Fibroblast of skin of scalp (primary cell): ENCODE results near the gene PCNX3.
"Not testable (repeated sequence)": the region's sequence is repeated elsewhere in the genome, so short reads cannot be mapped to it uniquely, and the experiment has no call there.

ENCODE experiments used
- DNase-seq: peaks from one replicate; pipeline ENCODE4 v3.0.0-alpha.2; 2013

The PCNX3 gene

DNA sequence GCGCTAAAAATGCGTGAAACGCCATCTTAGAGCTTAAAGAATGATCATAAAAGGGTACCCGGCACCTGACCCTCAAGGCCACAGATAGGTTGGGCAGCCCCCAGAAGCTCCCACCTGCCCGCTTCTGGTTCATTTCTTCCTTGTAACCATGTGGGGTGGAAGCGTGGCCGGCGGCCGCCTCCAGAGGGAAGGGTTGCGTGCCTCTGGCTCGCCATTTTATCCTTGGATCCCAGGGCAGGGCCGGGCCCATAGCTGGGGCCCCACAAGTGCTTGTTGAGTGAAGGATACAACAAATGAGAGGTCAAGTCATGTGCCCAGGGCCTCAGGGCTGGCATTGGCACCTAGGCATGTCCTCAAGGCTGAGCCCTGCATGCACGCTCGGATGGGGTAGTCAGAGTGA lies 5.9 kb downstream of the PCNX3 start:
- no peak for DNase-seq

DNA sequence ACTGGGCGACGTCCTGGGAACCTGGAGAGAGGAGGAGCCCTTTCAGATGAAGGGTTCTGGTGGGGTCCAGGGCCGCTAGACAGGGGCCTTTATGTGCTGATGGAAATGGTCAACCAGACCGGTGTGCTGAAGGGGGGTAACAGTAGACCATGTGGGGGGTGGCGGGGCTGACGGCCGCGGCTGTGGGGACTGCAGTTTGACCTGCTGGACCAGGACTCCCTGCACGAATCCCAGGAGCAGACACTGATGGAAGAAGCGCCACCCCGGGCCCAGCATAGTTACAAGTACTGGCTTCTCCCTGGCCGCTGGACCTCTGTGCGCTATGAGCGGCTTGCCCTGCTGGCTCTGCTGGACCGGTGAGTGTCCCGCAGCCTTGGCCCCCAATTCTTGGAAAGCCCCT lies 6.4 kb downstream of the PCNX3 start:
- no peak for DNase-seq

DNA sequence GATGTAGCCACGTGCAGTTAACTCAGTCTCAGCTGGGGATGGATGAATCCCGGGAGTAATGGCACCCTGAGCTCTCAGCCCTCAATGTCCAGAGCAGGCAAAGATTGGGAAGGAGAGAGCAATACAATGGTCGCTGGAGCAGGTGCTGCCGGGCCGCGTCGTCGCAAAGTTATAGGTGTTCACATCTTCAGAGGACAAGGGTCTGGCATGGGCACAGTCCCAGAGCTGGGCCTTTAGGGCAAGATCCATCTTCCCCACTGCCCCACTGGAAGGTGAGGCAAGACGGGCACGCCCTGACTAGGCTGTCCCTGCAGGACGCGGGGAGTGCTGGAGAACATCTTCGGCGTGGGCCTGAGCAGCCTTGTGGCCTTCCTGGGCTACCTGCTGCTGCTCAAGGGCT lies 7.6 kb downstream of the PCNX3 start:
- no peak for DNase-seq

DNA sequence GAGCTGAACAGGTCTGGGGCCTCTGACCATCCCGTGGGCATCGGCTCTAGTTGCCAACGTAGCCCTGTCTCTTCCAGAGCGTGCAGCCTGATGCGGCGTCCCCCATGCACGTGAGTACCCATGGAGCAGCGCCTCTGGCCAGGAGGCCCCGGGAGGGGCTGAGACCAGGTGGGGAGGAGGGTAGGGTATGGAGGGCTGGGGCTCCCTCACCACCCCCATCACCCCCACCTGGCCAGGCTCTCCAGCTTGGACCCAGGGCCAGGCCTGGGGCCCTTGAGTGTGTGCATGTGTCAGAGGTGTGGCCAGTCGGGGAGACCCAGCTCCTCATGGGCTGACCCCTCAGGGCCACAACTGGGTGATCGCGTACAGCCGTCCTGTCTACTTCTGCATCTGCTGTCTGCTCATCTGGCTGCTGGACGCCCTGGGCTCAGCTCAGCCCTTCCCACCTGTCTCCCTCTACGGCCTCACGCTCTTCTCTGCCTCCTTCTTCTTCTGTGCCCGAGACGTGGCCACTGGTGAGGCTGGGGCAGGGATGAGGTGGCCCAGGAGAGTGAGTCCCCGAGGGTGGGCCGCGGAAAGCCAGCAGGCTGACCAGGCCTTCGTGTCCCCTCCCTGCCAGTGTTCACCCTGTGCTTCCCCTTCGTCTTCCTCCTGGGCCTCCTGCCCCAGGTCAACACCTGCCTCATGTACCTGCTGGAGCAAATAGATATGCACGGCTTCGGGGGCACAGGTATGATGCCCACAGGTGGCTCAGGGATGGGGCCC lies 8.5 kb downstream of the PCNX3 start:
- DNase-seq, result no peak

DNA sequence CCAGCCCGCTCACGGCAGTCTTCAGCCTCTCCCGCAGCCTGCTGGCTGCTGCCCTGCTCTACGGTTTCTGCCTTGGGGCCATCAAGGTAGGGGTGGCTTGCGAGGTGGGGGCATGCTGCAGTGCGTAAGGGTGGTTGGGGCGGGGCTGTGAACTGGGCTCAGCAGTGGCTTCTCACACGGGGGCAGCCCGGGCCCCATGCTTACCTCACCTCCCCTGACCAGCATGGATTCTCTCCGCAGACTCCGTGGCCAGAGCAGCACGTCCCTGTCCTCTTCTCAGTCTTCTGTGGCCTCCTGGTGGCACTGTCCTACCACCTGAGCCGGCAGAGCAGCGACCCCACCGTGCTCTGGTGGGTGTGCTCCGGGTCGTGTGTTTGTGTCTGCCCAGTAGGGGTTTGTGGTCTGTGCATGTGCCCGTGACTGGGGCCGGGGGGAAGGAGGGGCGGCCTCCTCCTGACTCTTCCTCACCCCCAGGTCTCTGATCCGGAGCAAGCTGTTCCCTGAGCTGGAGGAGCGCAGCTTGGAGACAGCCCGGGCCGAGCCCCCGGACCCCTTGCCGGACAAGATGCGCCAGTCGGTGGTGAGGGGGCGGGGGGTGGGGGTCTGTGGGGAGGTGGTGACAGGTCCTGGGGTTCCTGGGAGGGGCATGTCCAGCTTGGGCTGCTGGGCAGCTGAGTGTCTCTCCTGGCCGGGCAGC lies 9.5 kb downstream of the PCNX3 start:
- no peak for DNase-seq

DNA sequence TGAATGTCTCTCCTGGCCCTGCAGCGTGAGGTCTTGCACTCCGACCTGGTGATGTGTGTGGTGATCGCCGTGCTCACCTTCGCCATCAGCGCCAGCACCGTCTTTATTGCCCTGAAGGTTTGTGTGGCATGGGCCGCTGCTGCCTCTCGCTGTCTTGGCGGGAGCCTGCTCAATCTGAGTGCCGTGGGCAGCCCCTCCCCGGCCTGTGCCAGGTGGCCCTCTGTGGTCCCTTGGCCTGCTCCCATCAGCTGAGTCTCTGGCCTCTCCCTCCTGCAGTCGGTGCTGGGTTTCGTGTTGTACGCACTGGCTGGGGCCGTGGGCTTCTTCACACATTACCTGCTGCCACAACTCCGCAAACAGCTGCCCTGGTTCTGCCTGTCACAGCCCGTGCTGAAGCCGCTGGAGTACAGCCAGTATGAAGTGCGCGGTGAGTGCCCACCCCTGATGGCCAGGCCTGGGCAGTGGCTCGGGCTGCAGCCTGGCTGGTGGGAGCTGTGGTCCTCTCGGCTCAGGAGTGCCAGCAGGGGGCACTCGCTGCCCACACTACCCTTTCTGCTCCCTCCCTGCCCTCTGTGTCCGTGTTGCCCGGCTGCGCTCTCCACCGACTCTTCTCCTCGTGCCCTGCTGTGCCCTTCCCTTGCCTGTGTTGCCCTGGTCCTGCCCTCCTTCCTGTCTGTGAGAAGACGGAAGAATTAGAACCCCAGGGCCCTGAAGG lies 10.2 kb downstream of the PCNX3 start:
- DNase-seq, result peak; percentile 34

DNA sequence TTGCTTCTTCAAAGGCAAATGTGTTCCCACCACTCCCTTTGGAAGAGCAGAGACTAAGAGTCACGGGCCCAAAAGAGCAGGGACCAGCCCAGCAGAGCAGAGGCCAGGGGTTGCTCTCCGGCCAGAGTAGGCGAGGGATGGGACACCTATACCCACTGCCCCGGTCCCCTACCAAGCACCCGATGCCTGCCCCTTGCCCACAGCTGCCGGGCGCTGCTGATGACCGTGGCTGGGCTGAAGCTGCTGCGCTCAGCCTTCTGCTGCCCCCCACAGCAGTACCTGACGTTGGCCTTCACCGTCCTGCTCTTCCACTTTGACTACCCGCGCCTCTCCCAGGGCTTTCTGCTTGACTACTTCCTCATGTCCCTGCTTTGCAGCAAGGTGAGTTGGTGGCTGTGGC lies 11.6 kb downstream of the PCNX3 start:
- no peak for DNase-seq

DNA sequence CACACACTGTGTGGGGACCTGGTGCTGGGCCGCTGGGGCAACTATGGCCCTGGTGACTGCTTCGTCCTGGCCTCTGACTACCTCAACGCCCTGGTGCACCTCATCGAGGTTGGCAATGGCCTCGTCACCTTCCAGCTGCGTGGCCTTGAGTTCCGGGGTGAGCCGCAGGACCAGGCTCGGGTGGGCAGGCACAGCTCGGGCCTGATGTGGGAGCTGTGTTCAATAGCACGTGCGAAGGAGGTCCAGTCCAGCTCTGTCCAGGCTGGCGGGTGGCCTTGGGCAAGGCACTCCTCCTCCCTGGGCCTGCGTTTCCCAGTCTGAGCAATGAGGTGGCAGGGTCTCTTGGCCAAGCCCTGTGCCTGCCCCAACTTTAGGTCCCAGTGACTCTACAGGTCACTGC lies 14.0 kb downstream of the PCNX3 start:
- DNase-seq, result no peak

DNA sequence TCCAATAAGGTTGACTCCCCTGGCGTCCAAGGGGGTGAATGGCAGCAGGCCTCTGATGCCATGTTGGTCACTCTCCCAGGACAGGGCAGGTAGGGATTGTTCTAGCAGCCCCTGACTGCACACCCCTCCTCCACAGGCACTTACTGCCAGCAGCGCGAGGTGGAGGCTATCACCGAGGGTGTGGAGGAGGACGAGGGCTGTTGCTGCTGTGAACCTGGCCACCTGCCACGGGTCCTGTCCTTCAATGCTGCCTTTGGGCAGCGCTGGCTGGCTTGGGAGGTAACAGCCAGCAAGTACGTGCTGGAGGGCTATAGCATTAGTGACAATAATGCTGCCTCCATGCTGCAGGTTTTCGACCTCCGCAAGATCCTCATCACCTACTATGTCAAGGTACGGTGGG lies 14.6 kb downstream of the PCNX3 start:
- no peak for DNase-seq

DNA sequence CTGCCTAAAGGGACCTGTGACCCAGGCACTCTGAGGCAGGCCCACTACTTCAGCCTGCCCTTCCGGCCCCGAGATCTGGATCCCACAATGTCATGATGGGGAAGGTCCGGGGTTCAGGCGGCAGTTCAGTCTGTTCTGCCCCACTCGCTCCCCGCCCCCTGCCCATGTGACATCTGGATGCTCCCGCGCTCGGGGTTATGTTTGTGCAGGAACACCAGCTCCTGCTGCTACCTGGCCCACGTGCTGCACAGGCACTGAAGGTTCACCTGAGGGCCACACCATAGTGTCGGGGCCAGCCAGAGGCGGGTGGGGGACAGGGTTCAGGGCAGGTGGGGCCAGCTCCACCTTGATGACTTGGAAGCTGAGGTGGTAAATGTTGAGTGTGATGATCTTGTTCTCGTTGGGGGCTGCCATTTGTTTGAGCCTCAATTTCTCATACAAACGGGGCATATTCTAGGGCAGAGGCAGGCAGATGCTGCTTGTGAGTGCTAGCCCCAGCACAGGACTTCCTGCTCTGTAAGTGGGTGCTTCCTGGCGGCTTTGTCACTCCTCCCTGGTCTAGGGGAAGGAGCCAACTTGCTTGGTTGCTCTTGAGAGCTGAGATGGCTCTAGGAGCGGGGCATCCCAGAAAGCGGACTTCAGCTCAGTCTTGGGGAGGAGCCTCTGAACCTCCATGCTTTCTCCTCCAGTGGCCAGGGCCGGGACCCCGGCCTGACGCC lies 18.0 kb downstream of the PCNX3 start:
- DNase-seq, result no peak

DNA sequence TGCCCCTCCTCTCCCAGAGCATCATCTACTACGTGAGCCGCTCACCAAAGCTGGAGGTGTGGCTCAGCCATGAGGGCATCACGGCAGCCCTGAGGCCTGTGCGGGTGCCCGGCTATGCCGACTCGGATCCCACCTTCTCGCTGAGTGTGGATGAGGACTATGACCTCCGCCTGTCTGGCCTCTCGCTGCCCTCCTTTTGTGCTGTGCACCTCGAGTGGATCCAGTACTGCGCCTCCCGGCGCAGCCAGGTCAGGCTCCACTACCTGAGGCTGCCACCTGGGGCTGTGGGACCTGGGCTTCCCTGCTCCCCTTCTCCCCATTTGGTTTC lies 18.5 kb downstream of the PCNX3 start:
- no peak for DNase-seq

DNA sequence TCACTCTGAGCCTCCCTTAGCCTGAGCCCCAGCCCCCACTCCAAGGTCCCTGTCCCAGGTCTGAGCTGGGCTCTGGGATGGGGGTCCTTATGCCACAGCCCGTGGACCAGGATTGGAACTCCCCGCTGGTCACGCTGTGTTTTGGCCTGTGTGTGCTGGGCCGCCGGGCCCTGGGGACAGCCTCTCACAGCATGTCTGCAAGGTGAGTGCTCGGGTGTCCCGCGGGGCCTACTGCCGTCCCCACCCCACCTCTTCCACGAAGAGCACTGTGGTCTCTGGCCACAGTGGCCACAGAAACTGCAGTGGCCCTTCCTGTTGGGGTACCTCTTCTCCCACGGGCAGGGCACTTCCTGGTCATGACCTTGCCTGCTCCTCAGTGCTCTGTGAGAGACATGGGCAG lies 18.9 kb downstream of the PCNX3 start:
- DNase-seq, result no peak

DNA sequence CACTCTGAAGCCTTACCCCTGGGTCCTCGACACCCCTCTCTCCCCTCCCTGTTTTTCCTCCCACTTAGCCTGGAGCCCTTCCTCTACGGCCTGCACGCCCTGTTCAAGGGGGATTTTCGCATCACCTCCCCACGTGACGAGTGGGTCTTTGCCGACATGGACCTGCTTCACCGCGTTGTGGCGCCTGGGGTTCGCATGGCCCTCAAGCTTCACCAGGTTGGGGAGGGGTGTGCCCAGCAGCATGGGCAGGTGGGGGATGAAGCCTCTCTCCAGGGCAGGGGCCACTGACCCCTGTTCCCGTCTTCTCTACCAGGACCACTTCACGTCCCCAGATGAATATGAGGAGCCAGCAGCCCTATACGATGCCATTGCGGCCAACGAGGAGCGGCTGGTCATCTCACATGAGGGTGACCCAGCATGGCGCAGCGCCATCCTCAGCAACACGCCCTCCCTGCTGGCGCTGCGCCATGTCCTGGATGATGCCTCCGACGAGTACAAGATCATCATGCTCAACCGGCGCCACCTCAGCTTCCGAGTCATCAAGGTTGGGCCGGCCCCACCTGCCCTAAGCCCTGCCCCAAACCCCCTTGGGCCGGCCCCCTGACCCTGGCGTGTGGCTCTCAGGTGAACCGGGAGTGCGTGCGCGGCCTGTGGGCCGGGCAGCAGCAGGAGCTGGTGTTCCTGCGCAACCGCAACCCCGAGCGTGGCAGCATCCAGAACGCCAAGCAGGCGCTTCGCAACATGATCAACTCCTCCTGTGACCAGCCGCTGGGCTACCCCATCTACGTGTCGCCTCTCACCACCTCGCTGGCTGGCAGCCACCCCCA lies 19.5 kb downstream of the PCNX3 start:
- no peak for DNase-seq

DNA sequence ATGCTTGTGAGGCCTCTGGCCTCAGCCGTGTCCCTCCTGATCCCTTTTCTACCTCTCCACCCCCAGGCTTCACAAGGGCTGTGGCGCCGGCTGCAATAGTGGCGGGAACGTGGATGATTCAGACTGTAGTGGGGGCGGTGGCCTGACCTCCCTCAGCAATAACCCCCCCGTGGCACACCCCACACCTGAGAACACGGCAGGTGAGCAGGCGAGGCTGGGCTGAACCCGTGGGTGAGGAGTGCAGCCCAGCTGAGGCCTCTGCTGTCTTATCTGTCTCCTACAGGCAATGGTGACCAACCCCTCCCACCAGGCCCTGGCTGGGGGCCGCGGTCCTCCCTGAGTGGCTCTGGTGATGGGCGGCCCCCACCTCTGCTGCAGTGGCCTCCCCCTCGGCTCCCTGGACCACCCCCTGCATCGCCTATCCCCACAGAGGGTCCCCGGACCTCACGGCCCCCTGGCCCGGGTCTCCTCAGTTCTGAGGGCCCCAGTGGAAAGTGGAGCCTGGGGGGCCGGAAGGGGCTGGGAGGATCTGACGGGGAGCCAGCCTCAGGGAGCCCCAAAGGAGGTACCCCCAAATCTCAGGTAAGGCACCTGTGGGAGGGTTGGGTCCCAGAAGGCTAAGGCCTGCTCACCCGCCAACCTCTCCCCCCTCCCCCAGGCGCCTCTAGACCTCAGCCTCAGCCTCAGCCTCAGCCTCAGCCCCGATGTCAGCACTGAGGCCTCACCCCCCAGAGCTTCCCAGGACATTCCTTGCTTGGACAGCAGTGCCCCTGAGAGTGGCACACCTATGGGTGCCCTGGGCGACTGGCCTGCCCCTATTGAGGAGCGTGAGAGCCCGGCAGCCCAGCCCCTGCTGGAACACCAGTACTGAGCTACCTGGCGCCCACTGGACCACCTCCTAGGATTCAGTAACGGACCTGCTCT lies 20.8 kb downstream of the PCNX3 start:
- no peak for DNase-seq

DNA sequence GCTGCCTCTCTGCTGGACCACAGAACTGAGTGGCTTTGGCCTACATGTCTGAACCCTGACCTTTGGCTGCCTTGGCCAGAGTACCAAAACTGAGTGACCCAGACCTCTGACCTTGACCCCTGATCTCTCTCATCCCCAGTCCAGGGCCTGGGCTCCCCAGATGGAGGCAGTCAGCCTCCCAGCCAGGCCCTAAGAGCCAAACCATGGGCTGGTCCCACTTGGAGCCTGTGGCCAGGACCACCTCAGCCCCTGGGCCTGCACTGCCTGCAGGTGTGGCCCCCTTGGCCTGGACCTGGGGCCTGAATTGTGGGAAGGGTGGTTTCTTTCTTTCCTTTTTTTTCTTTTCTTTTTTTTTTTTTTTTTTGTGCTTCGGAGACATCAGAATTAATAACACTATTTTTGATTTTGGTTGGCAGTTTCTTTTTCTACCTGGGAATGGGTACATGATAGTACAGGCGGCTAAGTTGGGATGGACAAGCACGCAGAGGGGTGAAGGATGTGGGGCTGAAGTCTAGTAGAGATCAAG lies 21.5 kb downstream of the PCNX3 start:
- no peak for DNase-seq

DNA sequence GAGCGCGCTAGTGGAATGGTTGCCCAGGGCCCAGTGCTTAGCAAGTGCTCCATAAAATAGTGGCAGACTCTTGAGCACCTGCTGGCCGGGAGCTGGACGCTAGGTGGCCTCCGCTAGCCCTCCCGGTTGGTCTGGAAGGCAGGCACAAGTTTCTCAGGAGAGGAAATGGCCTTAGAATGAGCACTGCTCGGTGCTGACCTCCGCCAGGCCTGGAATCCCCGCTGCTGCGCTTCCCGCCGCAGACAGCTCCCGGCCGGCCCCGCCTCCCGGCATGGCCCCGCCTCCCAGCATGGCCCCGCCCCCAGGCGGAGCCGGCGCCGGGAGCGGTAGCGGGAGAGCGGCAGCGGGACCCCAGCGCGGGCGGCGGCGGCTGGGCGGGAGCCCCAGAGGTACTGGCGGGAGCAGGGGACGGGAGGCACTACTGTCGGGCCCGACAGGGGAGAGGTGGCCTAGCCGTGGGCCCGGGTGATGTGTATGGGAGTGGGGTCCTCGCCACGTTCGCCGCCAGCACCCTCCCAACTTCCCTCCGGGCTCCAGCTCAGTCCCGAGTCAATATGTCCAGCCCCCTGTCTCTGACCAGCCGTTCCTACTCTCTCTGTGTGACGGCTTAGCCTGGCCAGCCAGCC lies 22.3 kb downstream of the PCNX3 start, which contains the start of gene SIPA1:
Gene SIPA1, plus strand, starts transcription at position 308 of the 626 bp plus-strand sequence. CDS start 2,821 bp downstream, outside the sequence.
- DNase-seq, result peak; percentile 83

DNA sequence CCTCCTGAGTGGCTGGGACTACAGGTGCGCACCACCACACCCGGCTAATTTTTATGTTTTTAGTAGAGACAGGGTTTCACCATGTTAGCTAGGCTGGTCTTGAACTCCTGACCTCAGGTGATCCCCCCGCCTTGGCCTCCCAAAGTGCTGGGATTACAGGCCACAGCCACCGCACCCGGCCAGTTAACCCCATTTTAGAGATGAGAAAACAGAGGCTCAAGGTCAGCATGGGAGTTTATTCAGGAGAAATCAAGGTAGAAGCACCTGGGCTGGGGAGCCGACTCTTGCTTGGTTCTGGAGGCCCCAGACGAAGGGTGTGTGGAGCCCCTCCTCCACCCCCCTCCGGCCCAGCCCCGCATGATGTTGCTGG lies 23.6 kb downstream of the PCNX3 start:
- DNase-seq, result not testable (repeated sequence)

DNA sequence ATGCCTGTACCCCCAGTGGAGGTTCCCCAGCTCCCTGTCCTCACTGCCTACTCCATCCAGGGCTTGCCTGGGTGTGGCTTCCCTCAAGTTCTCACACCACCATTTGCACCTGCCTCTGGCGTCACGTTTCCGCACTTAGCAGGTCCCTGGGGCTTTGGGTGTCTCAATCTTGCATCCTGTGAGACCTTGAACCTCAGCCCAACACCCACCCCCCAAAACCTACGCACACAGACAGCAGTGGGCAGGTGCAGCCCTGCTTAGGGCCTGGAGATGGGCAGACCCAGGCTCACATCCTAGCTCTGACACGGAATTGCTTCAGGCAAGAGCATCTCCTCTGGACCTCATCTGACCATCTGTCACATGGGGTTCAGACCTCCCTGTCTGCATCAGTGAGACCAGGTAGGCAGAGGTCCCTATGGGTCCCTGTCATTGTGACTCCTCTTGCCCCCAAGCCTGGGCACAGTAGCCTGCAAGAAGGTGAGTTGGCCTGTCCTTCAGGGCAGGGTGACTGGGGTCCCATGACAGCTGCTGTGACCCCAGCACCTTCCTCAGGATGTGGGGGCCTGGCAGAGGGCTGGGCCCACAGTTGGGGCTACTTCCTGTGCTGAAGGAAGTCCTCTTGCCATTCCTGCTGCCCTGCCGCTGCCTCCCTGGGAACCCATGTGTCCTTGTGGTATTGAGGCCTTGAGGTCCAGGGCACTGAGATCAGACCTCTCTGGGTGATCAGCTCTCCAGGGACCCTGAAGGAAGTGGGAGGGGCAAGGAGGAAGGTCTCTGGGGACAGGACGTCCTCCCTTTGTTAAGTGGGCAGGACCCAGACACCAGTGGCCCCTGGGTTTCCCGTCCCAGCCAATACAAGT lies 24.3 kb downstream of the PCNX3 start:
- no peak for DNase-seq
